MV-4-11 (cell line): Measurements from ENCODE around the gene ZNF141.
"Not testable (repeated sequence)": the region's sequence is repeated elsewhere in the genome, so short reads cannot be mapped to it uniquely, and the experiment has no call there.

Experiments used
- DNase-seq: peaks from one replicate; lab custom pipeline; 2025; lab: John Stamatoyannopoulos, UW

The ZNF141 gene

GRCh38 chr4:337143-337931 is at the start of gene ZNF141:
Gene ZNF141, plus strand, starts transcription at chr4:337814. Its CDS starts 170 bp downstream, at chr4:337984.
- DNase-seq, result peak; percentile 98

- peak; percentile 20 for DNase-seq
Observed at GRCh38 chr4:288891-289290, 48.7 kb upstream of the ZNF141 start.

GRCh38 chr4:294732-295131 is 42.9 kb upstream of the ZNF141 start:
- DNase-seq, result no peak

- DNase-seq, result no peak
Observed at GRCh38 chr4:302381-302780, 35.2 kb upstream of the ZNF141 start.

GRCh38 chr4:304516-304915 is 33.1 kb upstream of the ZNF141 start:
- DNase-seq, result not testable (repeated sequence)

GRCh38 chr4:304969-305680 is 32.5 kb upstream of the ZNF141 start, which contains the start of gene ZNF732:
Gene ZNF732, minus strand, starts transcription at chr4:305474. Its CDS starts 164 bp downstream, at chr4:305310.
- DNase-seq, result no peak

GRCh38 chr4:306551-306961 is 31.1 kb upstream of the ZNF141 start:
- DNase-seq, result peak; percentile 94

GRCh38 chr4:309807-310206 is 27.8 kb upstream of the ZNF141 start:
- peak; percentile 42 for DNase-seq

GRCh38 chr4:314296-314903 is 23.2 kb upstream of the ZNF141 start:
- no peak for DNase-seq

GRCh38 chr4:328729-329128 is 8.9 kb upstream of the ZNF141 start:
- no peak for DNase-seq

- no peak for DNase-seq
Observed at GRCh38 chr4:335515-335914, 2.1 kb upstream of the ZNF141 start.

GRCh38 chr4:336099-336892 is 1.3 kb upstream of the ZNF141 start:
- DNase-seq, result no peak

GRCh38 chr4:336893-337142 is 796 bp upstream of the ZNF141 start:
- DNase-seq, result no peak

GRCh38 chr4:337932-338758 is 531 bp downstream of the ZNF141 start:
- DNase-seq, result no peak

- no peak for DNase-seq
Observed at GRCh38 chr4:338759-339097, 1.1 kb downstream of the ZNF141 start.

- DNase-seq, result no peak
Observed at GRCh38 chr4:340011-340410, 2.4 kb downstream of the ZNF141 start.

- no peak for DNase-seq
Observed at GRCh38 chr4:373062-373839, 35.6 kb downstream of the ZNF141 start.

- DNase-seq, result no peak
Observed at GRCh38 chr4:374298-375160, 36.9 kb downstream of the ZNF141 start.

- peak; percentile 50 for DNase-seq
Observed at GRCh38 chr4:384311-385010, 46.8 kb downstream of the ZNF141 start.
